Measurements from ENCODE around the gene DISP3. TPM values are rescaled to one million over a fixed set of nuclear protein-coding genes. Genes with fewer than 3 reads are reported as not detected.

The DISP3 gene
- total and polyA plus RNA-seq, 2 of the 4 experiments (the other 2 are of a cell fraction) = 0.05 TPM; not detected in 1

GRCh38 chr1:11537380-11537764, 58.4 kb downstream of the DISP3 start:
- Histone ChIP-seq H3K4ac (ENCODE audit: low read depth, low read length) (no peak overlapping the region), H4K8ac (ENCODE audit: low read depth in 2 of 2, low read length in 2 of 2) (no peak overlapping the region), H2AK9ac (replicated peaks; ENCODE audit: low read depth, low read length, poor library complexity) (no peak overlapping the region), H3K4me1 (ENCODE audit: control insufficient read depth, insufficient read depth, low read length) (no peaks in the 10 kb centered on the region), H2BK15ac (ENCODE audit: low read depth, low read length) (no peak overlapping the region), H3K4me3 (ENCODE audit: insufficient read depth, low read depth, low read length) (no peak overlapping the region), H3K36me3 (ENCODE audit: control insufficient read depth, insufficient read depth, low read length) (no peaks in the 10 kb centered on the region), H4K91ac (ENCODE audit: insufficient read depth, low read depth, low read length) (no peak overlapping the region), H2BK5ac (ENCODE audit: low read depth, low read length, poor library complexity, severe bottlenecking) (no peak overlapping the region), H3K4me2 (ENCODE audit: low read depth, low read length) (no peak overlapping the region), H3K27ac (ENCODE audit: insufficient read depth, low read length) (no peak overlapping the region), H3K27me3 (ENCODE audit: control insufficient read depth, insufficient read depth, low read length) (no peaks in the 10 kb centered on the region; the same call in 1 of the 2 replicates), H3K9me1 (ENCODE audit: insufficient read depth, low read length) (no peaks in the 10 kb centered on the region), H2BK120ac (ENCODE audit: low read depth, low read length) (no peak overlapping the region), H3K56ac (ENCODE audit: extremely low read depth, insufficient read depth, low read length) (no peak overlapping the region), H3K23ac (ENCODE audit: low read depth, low read length) (no peak overlapping the region), H3K9me3 (ENCODE audit: control insufficient read depth, insufficient read depth, low read length) (no peaks in the 10 kb centered on the region), H2AFZ (replicated peaks; ENCODE audit: low read length, poor library complexity) (no peak overlapping the region), H4K20me1 (ENCODE audit: insufficient read depth, low read length) (no peaks in the 10 kb centered on the region), H3K9ac (ENCODE audit: low read depth, low read length) (no peak overlapping the region), H3K18ac (ENCODE audit: low read depth, low read length) (no peak overlapping the region), H2BK20ac (ENCODE audit: low read depth, low read length) (no peak overlapping the region), H3K79me1 (ENCODE audit: low read depth in 1 of 2, low read length in 2 of 2) (no peaks in the 10 kb centered on the region), H4K5ac (ENCODE audit: low read depth, low read length) (no peak overlapping the region), H2AK5ac (ENCODE audit: low read depth, low read length) (no peak overlapping the region), H3K14ac (replicated peaks; ENCODE audit: low read depth, low read length) (no peak overlapping the region)
- BruUV-seq (replicated peaks) = no TSS peak
- intact Hi-C loops (cut with micrococcal nuclease) (no loop called here), in situ Hi-C loops (cut with MboI; ENCODE audit: low sequenced_read_pairs) (no loop called here), dilution Hi-C loops (cut with HindIII; ENCODE audit: low sequenced_read_pairs, unreplicated experiment) (no loop called here)
- 80% methylated on average over 3 of the region's 9 CpGs; no CpG with 5 or more reads in 1 of the 2 experiments for WGBS, 2 experiments (ENCODE audit: extremely low coverage in 2 of 2, insufficient read length in 1 of 2)
- TF ChIP-seq, protein P1, sequence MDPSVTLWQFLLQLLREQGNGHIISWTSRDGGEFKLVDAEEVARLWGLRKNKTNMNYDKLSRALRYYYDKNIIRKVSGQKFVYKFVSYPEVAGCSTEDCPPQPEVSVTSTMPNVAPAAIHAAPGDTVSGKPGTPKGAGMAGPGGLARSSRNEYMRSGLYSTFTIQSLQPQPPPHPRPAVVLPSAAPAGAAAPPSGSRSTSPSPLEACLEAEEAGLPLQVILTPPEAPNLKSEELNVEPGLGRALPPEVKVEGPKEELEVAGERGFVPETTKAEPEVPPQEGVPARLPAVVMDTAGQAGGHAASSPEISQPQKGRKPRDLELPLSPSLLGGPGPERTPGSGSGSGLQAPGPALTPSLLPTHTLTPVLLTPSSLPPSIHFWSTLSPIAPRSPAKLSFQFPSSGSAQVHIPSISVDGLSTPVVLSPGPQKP (IDR thresholded peaks at IDR 0.05; ENCODE audit: borderline replicate concordance, low read depth, low read length) = no peak
- TF ChIP-seq RFX5 (IDR thresholded peaks at IDR 0.05; ENCODE audit: low read depth, low read length) (no peak), RAD21 (IDR thresholded peaks at IDR 0.05; ENCODE audit: low read length) (no peak), MAZ (IDR thresholded peaks at IDR 0.05; ENCODE audit: borderline replicate concordance, low read depth, low read length) (no peak)
- TF ChIP-seq, protein P2, sequence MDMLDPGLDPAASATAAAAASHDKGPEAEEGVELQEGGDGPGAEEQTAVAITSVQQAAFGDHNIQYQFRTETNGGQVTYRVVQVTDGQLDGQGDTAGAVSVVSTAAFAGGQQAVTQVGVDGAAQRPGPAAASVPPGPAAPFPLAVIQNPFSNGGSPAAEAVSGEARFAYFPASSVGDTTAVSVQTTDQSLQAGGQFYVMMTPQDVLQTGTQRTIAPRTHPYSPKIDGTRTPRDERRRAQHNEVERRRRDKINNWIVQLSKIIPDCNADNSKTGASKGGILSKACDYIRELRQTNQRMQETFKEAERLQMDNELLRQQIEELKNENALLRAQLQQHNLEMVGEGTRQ (IDR thresholded peaks at IDR 0.05; ENCODE audit: low read depth, low read length) = no peak
- POLR2A ChIA-PET (ENCODE audit: unreplicated experiment) = no interaction called here
- CTCF ChIA-PET = no interaction called here
- ATAC-seq (ENCODE audit: low read depth) (no peak), DNase-seq (no peak)

Measured in IMR-90 (cell line).